Activated CD4-positive, alpha-beta T cell treated with anti-CD3 and anti-CD28 coated beads, Interleukin-2, amount 50 U/mL, for 1 hour (primary cell): ENCODE data around the gene HRK.
"Not testable (repeated sequence)": the region's sequence is repeated elsewhere in the genome, so short reads cannot be mapped to it uniquely, and the experiment has no call there.

Experiments
- DNase-seq: peaks from one replicate; pipeline ENCODE4 v3.0.0-alpha.2; 2020

The HRK gene

GRCh38 chr12:116818341-116818856 lies 62.8 kb downstream of the HRK start:
- peak; percentile 5 for DNase-seq

- not testable (repeated sequence) for DNase-seq
Measured at GRCh38 chr12:116814766-116815165, 66.5 kb downstream of the HRK start.

DNA sequence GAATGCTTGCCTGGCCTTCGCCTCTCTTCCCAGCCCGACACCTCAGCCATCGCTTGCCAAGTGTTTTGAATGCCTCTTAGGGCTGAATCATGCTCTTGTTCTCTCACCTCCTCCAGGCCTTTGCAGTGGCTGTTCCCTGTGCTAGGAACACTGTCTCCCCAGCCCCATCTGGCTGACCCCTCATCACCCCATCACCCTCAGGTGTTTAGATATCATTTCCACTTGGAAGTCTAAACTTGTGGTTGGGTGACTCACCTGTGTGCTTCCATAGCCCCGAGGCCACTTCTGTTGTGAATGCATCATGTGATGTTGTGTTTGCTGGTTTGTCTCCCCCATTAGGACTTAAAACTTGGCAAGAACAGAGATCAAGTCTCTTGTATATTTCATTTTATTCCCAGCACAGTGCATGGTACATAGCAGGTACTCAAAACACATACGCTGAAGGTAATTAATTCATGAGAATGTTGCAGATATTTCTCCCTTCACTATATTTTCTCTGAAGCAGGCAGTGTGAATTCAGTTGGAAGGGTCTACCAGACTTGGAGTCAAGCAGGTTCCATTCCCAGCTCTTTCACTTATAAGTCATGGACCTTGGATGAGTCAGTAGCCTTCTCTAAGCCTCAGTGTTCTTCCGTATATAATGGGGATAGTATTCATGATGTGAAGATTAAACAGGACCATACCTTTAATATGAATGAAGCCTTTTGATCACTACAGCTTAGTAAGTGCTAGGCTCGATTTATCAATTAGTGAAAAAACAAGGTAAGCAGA lies 67.8 kb downstream of the HRK start:
- no peak for DNase-seq

GRCh38 chr12:116812238-116812637 lies 69.0 kb downstream of the HRK start:
- no peak for DNase-seq

DNA sequence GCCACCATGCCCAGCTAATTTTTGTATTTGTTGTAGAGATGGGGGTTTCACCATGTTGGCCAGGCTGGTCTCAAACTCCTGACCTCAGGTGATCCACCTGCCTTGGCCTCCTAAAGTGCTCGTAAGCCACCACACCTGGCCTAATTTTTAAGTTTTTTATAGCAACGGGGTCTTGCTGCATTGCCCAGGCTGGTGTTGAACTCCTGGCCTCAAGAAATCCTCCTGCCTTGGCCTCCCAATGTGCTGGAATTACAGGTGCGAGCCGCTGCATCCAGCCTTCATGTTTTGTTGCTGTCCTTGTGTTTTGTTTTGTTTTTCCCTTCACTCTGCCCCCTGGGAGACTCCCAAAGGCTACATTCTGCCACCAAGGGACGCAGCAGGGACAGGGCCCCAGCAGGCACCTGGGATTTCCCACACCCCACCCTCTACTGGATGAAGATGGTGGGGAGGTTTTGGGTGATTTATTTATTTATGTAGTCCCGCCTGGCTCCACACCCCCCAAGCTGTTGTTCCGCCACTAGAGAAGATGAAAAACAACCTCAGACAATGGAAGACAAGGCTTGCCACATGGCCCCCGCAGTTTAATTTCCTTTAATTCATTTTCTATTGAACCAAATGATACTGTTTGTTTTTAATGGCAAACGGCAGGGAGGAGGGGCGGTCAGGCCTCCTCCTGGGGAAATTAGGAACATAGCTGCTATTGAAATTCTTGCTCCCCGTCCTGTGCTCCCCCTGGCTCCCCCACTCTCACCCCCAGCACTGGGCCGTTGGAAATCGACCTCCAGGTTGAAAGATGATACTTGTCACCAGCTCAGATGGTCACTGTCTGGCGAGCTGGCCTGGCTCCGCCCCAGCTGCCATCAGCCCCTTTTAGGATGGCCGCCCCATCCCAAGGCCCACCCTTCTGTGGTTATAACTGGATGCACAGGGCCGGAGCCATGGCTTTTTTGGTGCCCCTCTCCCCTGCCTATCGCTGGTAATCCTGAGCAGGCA lies 72.8 kb downstream of the HRK start:
- DNase-seq = no peak

- DNase-seq = no peak
Measured at GRCh38 chr12:116807546-116807945, 73.7 kb downstream of the HRK start.

- DNase-seq = no peak
Measured at GRCh38 chr12:116806845-116807440, 74.3 kb downstream of the HRK start.
